Gastrocnemius medialis (tissue), 4 donors: ENCODE results near the gene MISP.

Experiments used
- CTCF ChIP-seq, 5 experiments: fragments of 450-650 bp in 3 of 5; fragments of 200-600 bp in 2 of 5; sonication (generic) in 2 of 5; IDR thresholded peaks in 4 of 5; conservative IDR thresholded peaks in 1 of 5; 1 replicate in 4 of 5; 2 replicates in 1 of 5; pipeline ENCODE4 v1.5.1; 2016 to 2019; ENCODE audit warnings: antibody characterized with exemption in 5 of 5, mild to moderate bottlenecking in 3 of 5, moderate library complexity in 3 of 5
- POLR2A ChIP-seq, 2 donors: fragments of 450-650 bp; IDR thresholded peaks; one replicate each; pipeline ENCODE4 v1.6.1; 2017; ENCODE audit warnings: antibody characterized with exemption in 2 of 2, mild to moderate bottlenecking in 2 of 2, moderate library complexity in 2 of 2

- TF ChIP-seq POLR2A (IDR thresholded peaks at IDR 0.05) (peak; percentile 17 to 33), CTCF (IDR thresholded peaks at IDR 0.05 in 4 of 5, conservative IDR thresholded peaks at IDR 0.05 in 1 of 5) (peak in 2 of 5 experiments; percentile 49 to 67)
Observed at GRCh38 chr19:797528-798414, 46.9 kb downstream of the MISP start.
